Measurements from ENCODE around the gene TYW1B.
"Not testable (repeated sequence)": the region's sequence is repeated elsewhere in the genome, so short reads cannot be mapped to it uniquely, and the experiment has no call there.

DNA sequence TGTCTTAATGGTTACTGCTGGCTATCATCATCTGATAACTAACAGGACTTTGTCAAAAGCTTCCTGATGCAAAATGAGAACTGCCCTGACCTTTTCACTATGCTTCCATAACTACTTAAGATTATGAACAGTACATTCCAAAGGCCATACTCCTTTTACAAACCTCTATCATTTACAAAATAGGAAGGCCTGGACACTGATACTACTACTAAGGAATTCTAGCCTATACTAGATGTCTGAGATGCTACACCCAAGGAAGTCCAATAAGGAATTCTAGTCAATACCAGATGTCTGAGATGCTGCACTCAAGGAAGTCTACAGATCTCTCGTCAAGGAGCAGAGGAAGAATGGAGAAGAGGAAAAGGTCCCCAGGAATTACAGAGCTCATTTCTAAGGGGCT is 130.9 kb downstream of the TYW1B start:
- TF ChIP-seq, protein P1, sequence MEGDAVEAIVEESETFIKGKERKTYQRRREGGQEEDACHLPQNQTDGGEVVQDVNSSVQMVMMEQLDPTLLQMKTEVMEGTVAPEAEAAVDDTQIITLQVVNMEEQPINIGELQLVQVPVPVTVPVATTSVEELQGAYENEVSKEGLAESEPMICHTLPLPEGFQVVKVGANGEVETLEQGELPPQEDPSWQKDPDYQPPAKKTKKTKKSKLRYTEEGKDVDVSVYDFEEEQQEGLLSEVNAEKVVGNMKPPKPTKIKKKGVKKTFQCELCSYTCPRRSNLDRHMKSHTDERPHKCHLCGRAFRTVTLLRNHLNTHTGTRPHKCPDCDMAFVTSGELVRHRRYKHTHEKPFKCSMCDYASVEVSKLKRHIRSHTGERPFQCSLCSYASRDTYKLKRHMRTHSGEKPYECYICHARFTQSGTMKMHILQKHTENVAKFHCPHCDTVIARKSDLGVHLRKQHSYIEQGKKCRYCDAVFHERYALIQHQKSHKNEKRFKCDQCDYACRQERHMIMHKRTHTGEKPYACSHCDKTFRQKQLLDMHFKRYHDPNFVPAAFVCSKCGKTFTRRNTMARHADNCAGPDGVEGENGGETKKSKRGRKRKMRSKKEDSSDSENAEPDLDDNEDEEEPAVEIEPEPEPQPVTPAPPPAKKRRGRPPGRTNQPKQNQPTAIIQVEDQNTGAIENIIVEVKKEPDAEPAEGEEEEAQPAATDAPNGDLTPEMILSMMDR (IDR thresholded peaks at IDR 0.05; ENCODE audit: insufficient read depth, low read depth, low read length): not testable (repeated sequence)
- TF ChIP-seq EZH2 (IDR thresholded peaks at IDR 0.05; ENCODE audit: insufficient read depth, low read length): not testable (repeated sequence)

All from astrocyte (in vitro differentiated cells and primary cell).